T-cell (primary cell): Measurements from ENCODE around the gene WARS2. TPM values are rescaled to one million over a fixed set of nuclear protein-coding genes. Genes with fewer than 3 reads are reported as not detected.

Source experiments
- ATAC-seq, 4 experiments: fragments of 200-7000 bp in 3 of 4; fragments of 150-1000 bp in 1 of 4; cut with Tn5 transposase; replicated peaks in 1 of 4; 1 replicate in 3 of 4; 2 replicates in 1 of 4; pipeline ENCODE4 v1.10.0; 2021; ENCODE audit warnings: moderate library complexity in 3 of 4, mild to moderate bottlenecking in 2 of 4, moderate number of reproducible peaks in 1 of 4
- CTCF ChIA-PET, 2 donors: fragments of 300-600 bp; sonication (Branson Sonifier 250); formaldehyde crosslinking; loops; one replicate each; lab custom pipeline; 2022; ENCODE audit warnings: antibody characterized with exemption in 2 of 2; lab: Charles Lee
- POLR2A ChIA-PET, 2 donors: fragments of 300-600 bp; sonication (Branson Sonifier 250); formaldehyde crosslinking; loops; one replicate each; lab custom pipeline; 2022; ENCODE audit warnings: antibody characterized with exemption in 2 of 2; lab: Charles Lee
- DNase-seq, 35 experiments: peaks; one replicate each; pipeline versions ENCODE4 v3.0.0 to v3.0.0-alpha.2; 2013 to 2023
- H3K27ac ChIP-seq: one replicate; pipeline ENCODE4 v1.5.1; 2013; ENCODE audit warnings: low read length
- H3K27me3 ChIP-seq, 2 experiments: replicated peaks in 1 of 2; 1 replicate in 1 of 2; 2 replicates in 1 of 2; pipeline versions ENCODE4 v1.6.1 to v1.7.0; 2013; ENCODE audit warnings: low read length in 1 of 2, mixed read lengths in 1 of 2; ENCODE audit not compliant: control insufficient read depth in 2 of 2, insufficient read depth in 2 of 2; ENCODE audit errors: extremely low read depth in 1 of 2
- H3K36me3 ChIP-seq, 2 donors: 1 replicate in 1 of 2; 2 replicates in 1 of 2; pipeline versions ENCODE4 v1.6.1 to v1.7.0; 2013; ENCODE audit warnings: low read length in 1 of 2; ENCODE audit not compliant: control insufficient read depth in 2 of 2, insufficient read depth in 1 of 2; ENCODE audit errors: extremely low read depth in 1 of 2
- H3K4me1 ChIP-seq, 2 experiments: 1 replicate in 1 of 2; 2 replicates in 1 of 2; pipeline versions ENCODE4 v1.6.1 to v1.7.0; 2013; ENCODE audit warnings: low read length in 2 of 2, mixed read lengths in 1 of 2; ENCODE audit not compliant: insufficient read depth in 2 of 2, control insufficient read depth in 1 of 2; ENCODE audit errors: extremely low read depth in 1 of 2
- H3K4me3 ChIP-seq, 2 donors: 1 replicate in 1 of 2; 2 replicates in 1 of 2; pipeline versions ENCODE4 v1.5.1 to v1.7.0; 2013; ENCODE audit warnings: mild to moderate bottlenecking in 2 of 2, low read length in 1 of 2, moderate library complexity in 1 of 2; ENCODE audit not compliant: control insufficient read depth in 1 of 2; ENCODE audit errors: extremely low read depth in 1 of 2
- H3K9me3 ChIP-seq: 2 replicates; pipeline ENCODE4 v1.7.0; 2013
- H3K27ac Mint-ChIP-seq, 2 donors: one replicate each; pipeline ENCODE4 v1.8.0; 2020 to 2021; ENCODE audit warnings: mild to moderate bottlenecking in 2 of 2, mixed read lengths in 2 of 2
- H3K27me3 Mint-ChIP-seq, 2 donors: one replicate each; pipeline ENCODE4 v1.8.0; 2021 to 2022; ENCODE audit warnings: mixed read lengths in 2 of 2
- H3K36me3 Mint-ChIP-seq: one replicate; pipeline ENCODE4 v1.8.0; 2021; ENCODE audit warnings: mixed read lengths
- H3K4me1 Mint-ChIP-seq, 3 donors: one replicate each; pipeline ENCODE4 v1.8.0; 2020 to 2022; ENCODE audit warnings: mixed read lengths in 3 of 3, mild to moderate bottlenecking in 1 of 3
- H3K4me3 Mint-ChIP-seq, 3 donors: one replicate each; pipeline ENCODE4 v1.8.0; 2020 to 2022; ENCODE audit warnings: mild to moderate bottlenecking in 3 of 3, mixed read lengths in 3 of 3, moderate library complexity in 3 of 3
- H3K9me3 Mint-ChIP-seq, 3 donors: one replicate each; pipeline ENCODE4 v1.8.0; 2020 to 2022; ENCODE audit warnings: mixed read lengths in 3 of 3
- WGBS: methylation state at CpG from one replicate; pipeline ENCODE4 v1.1.5; 2013; ENCODE audit warnings: missing lambda C conversion rate; ENCODE audit not compliant: insufficient coverage; 5-methylcytosine and 5-hydroxymethylcytosine counted together
- total RNA-seq, 35 experiments: library from RNA in 6 of 35; stranded (reverse) in 6 of 35; fragments of 120-200 nt in 1 of 35; gene quantifications; one replicate each; pipeline versions ENCODE4 v1.2.1 to v1.2.4 and lab custom pipeline; 2013 to 2026

The WARS2 gene
- total RNA-seq, 5 donors from 2014 or later (not counting 1 experiment from before 2014, with no cell fraction given): 6.6 to 32.4 (median 8.5) TPM

DNA sequence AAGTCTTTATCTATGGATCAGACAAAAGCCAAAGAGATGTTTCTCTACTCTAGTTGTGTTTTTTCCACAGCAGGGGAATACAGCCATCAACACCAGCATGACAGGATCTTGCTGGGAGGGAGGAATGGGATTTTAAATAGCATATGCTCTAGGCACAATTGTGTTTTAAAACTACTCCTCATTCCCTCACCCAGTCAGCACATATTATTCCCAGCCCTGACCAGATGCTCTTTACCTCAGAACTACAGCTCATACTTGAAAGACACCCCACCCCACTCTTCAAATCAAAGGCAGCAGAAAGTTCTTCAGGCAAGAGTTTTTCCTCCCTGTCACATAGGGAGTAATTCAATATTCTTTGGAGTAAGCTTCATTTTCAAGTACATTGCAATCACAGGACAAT is 106.1 kb downstream of the WARS2 start:
- Histone ChIP-seq H3K36me3 (peaks cover 0 to 19% of the 10 kb centered on the region in 2 donors), H3K4me3 (no peak overlapping the region), H3K9me3 (no peaks in the 10 kb centered on the region), H3K27ac (no peak overlapping the region), H3K4me1 (no peaks in the 10 kb centered on the region), H3K27me3 (no peaks in the 10 kb centered on the region)
- Mint-ChIP-seq H3K27me3 (no peaks in the 10 kb centered on the region), H3K4me3 (no peak overlapping the region), H3K9me3 (peaks cover 0 to 3% (median 0%) of the 10 kb centered on the region in 3 donors), H3K4me1 (no peaks in the 10 kb centered on the region), H3K27ac (no peak overlapping the region), H3K36me3 (peaks cover 92% of the 10 kb centered on the region)
- ChIA-PET CTCF (no interaction called here), POLR2A (no interaction called here)
- ATAC-seq: no peak
- no peak for DNase-seq

DNA sequence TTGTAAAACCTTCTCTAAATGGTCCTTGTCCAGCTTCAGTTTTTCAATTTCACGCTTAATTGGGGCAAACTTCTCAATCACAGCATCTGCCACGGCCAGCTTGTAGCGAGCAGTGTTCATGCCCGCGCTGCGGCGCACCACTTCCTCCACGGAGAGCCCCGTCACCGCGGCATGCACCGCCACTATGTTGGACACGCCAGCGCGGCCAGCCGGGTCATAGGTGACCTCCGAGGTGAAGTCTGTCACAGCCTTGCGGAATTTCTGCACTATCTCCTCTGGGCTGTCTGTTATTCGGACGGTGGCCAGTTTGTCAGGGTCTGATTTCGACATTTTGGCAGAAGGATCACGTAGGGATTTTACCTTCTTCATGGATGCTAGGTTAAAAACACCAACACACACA is 107.5 kb downstream of the WARS2 start:
- ATAC-seq (no peak), DNase-seq (no peak)
- no peaks in the 10 kb centered on the region for H3K27me3 Mint-ChIP-seq
- peaks cover 0 to 7% (median 0%) of the 10 kb centered on the region in 3 donors for H3K9me3 Mint-ChIP-seq
- ChIA-PET CTCF (no interaction called here), POLR2A (no interaction called here)
- H3K4me1 Mint-ChIP-seq: no peaks in the 10 kb centered on the region
- Histone ChIP-seq H3K4me1 (no peaks in the 10 kb centered on the region), H3K36me3 (peaks cover 0 to 19% of the 10 kb centered on the region in 2 donors), H3K27me3 (no peaks in the 10 kb centered on the region), H3K27ac (no peak overlapping the region), H3K9me3 (no peaks in the 10 kb centered on the region), H3K4me3 (no peak overlapping the region)
- H3K27ac Mint-ChIP-seq: no peak overlapping the region
- 98% methylated on average over 22 of the region's 22 CpGs for WGBS
- peaks cover 86% of the 10 kb centered on the region for H3K36me3 Mint-ChIP-seq
- H3K4me3 Mint-ChIP-seq: no peak overlapping the region

DNA sequence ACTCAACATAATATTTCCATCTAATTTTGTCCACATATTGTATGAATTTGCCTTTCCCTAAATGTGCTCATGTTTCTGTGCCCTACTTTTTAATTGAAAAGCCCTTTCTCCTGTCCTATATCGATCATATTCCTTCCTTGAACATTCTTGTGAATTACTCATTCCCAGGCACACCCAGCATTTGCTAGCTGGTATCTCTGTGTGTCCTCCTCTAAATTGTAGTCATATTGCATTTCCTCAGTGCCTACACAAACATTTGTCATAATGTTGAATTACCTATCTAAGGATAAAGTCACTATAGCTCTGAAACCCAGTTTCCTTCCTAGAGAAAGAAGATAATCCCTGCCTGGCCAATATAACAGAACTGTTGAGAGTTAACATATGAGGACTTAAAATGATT is 112.7 kb downstream of the WARS2 start:
- no peak for ATAC-seq
- Histone ChIP-seq H3K36me3 (peaks cover 0 to 15% of the 10 kb centered on the region in 2 donors), H3K27me3 (no peaks in the 10 kb centered on the region), H3K4me1 (no peaks in the 10 kb centered on the region), H3K9me3 (no peaks in the 10 kb centered on the region), H3K27ac (no peak overlapping the region), H3K4me3 (no peak overlapping the region)
- 100% methylated on average over 1 of the region's 1 CpG for WGBS
- CTCF ChIA-PET: no interaction called here
- POLR2A ChIA-PET: interaction anchor here in 1 of 2 donors (0.6 kb wide), 1 partner anchor 17 kb away, joined by 3 read pairs; no protein-coding TSS in a partner anchor
- H3K36me3 Mint-ChIP-seq: peaks cover 55% of the 10 kb centered on the region
- no peak for DNase-seq
- peaks cover 5 to 19% (median 7%) of the 10 kb centered on the region in 3 donors for H3K9me3 Mint-ChIP-seq
- no peaks in the 10 kb centered on the region for H3K27me3 Mint-ChIP-seq
- H3K4me1 Mint-ChIP-seq: no peaks in the 10 kb centered on the region
- no peak overlapping the region for H3K27ac Mint-ChIP-seq
- H3K4me3 Mint-ChIP-seq: no peak overlapping the region

DNA sequence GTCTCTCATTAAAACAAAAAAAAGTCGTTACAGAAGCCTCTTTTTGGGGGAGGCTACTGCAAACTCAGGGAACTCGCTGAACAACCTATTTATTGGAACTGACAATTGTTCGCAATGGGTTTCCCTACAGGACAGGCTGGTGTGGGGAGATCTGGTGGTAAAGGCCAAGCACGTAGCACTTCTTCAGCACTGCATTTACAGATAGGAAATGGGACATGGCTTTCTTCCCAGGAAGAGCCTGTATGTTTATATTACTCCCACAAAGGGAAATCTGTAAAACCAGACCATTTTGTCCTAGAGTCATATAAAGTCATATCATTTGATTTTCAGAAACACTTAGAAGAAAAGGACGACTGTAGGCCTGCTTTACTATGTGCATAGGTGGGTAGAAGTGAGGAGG is 113.5 kb downstream of the WARS2 start:
- no peak overlapping the region for H3K4me3 Mint-ChIP-seq
- Histone ChIP-seq H3K4me1 (no peaks in the 10 kb centered on the region), H3K27me3 (no peaks in the 10 kb centered on the region), H3K27ac (no peak overlapping the region), H3K36me3 (peaks cover 0 to 10% of the 10 kb centered on the region in 2 donors), H3K9me3 (no peaks in the 10 kb centered on the region), H3K4me3 (no peak overlapping the region)
- no peaks in the 10 kb centered on the region for H3K27me3 Mint-ChIP-seq
- CTCF ChIA-PET: no interaction called here
- POLR2A ChIA-PET: no interaction called here
- WGBS: no CpG with 5 or more reads among the region's 5 CpGs
- peaks cover 49% of the 10 kb centered on the region for H3K36me3 Mint-ChIP-seq
- ATAC-seq (no peak), DNase-seq (no peak)
- H3K4me1 Mint-ChIP-seq: no peaks in the 10 kb centered on the region
- peaks cover 7 to 19% (median 7%) of the 10 kb centered on the region in 3 donors for H3K9me3 Mint-ChIP-seq
- H3K27ac Mint-ChIP-seq: no peak overlapping the region

DNA sequence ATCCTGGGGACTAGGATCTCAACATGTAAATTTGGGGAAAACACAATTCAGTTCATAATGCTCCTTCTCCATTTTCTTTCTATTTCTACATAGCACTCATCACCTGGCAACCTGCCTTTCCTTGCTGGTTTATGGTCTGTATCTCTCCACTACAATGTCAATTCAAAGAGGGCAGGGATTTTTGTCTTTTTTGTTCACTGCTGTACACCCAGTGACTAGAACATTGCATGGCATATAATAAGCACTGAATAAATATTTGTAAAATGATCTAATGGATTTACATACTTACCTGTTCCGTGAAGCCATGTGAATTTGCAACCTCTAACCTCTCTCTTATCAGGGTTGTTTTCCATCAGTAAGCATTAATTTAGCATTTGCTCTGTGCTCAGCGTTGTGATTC is 124.9 kb downstream of the WARS2 start:
- H3K27me3 Mint-ChIP-seq: peaks cover 17 to 26% of the 10 kb centered on the region in 2 donors
- H3K36me3 ChIP-seq: no peaks in the 10 kb centered on the region
- H3K9me3 ChIP-seq: no peaks in the 10 kb centered on the region
- no peak overlapping the region for H3K4me3 Mint-ChIP-seq
- H3K27ac Mint-ChIP-seq: no peak overlapping the region
- WGBS: no CpG with 5 or more reads among the region's 2 CpGs
- no peak overlapping the region for H3K27ac ChIP-seq
- ChIA-PET POLR2A (no interaction called here), CTCF (no interaction called here)
- DNase-seq (no peak), ATAC-seq (no peak)
- no peaks in the 10 kb centered on the region for H3K4me1 Mint-ChIP-seq
- H3K9me3 Mint-ChIP-seq: peaks cover 17 to 24% (median 18%) of the 10 kb centered on the region in 3 donors
- no peak overlapping the region for H3K4me3 ChIP-seq
- H3K4me1 ChIP-seq: no peaks in the 10 kb centered on the region
- peaks cover 0 to 2% of the 10 kb centered on the region in 2 experiments for H3K27me3 ChIP-seq
- H3K36me3 Mint-ChIP-seq: peaks cover 44% of the 10 kb centered on the region

DNA sequence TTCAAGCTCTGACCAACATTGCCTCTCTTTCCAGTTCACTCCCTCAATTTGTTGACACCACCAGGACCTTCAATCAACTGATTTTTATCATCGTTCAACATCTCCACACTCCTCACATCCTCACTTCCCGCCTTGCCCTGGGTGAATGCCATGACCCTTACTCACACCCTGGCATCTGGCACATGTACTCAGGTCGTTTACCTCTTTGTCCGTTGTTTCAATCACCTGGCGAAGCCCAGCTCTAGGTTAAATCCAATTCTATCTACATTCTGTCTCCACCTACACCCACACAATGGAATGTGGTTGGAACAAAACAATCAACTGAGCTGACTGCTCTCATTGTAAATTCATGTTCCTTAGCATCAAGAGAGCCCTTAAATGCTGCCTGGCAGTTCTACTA is 128.1 kb downstream of the WARS2 start:
- WGBS: 85% methylated on average over 2 of the region's 5 CpGs
- peaks cover 12 to 14% of the 10 kb centered on the region in 2 experiments for H3K27me3 ChIP-seq
- CTCF ChIA-PET: no interaction called here

DNA sequence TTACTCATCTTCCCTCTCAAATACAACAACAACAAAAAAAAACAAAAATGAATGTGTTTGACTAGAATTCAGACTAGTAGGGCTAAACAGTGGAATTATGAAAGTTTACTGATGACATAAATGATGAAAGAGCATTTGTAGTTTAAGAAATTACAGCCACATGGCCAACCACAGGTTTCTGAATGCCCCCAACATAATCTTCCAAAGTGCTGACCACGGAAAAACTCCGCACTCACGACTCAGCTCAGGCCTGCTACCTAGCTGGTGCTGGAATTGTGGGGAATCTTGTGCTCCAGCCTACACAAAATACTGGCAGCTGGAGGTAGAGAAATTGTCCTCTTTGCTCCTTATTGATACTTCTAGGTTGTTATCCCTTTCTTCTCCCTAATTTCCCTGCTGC is 128.7 kb downstream of the WARS2 start:
- peaks cover 8 to 12% (median 8%) of the 10 kb centered on the region in 3 donors for H3K4me1 Mint-ChIP-seq
- ATAC-seq (no peak), DNase-seq (no peak)
- no peaks in the 10 kb centered on the region for H3K9me3 ChIP-seq
- peaks cover 15 to 19% of the 10 kb centered on the region in 2 experiments for H3K27me3 ChIP-seq
- H3K27ac ChIP-seq: no peak overlapping the region
- ChIA-PET POLR2A (no interaction called here), CTCF (no interaction called here)
- H3K36me3 Mint-ChIP-seq: peaks cover 18% of the 10 kb centered on the region
- no peaks in the 10 kb centered on the region for H3K36me3 ChIP-seq
- no peak overlapping the region for H3K4me3 Mint-ChIP-seq
- no peak overlapping the region for H3K4me3 ChIP-seq
- H3K4me1 ChIP-seq: peaks cover 0 to 13% of the 10 kb centered on the region in 2 experiments
- peaks cover 6 to 24% (median 19%) of the 10 kb centered on the region in 3 donors for H3K9me3 Mint-ChIP-seq
- H3K27ac Mint-ChIP-seq: no peak overlapping the region
- WGBS: 95% methylated on average over 3 of the region's 3 CpGs
- H3K27me3 Mint-ChIP-seq: peaks cover 41 to 55% of the 10 kb centered on the region in 2 donors

More for the DNA sequence above, 128.1 kb downstream of the WARS2 start:
- Mint-ChIP-seq H3K4me3 (no peak overlapping the region), H3K4me1 (peaks cover 8 to 12% (median 8%) of the 10 kb centered on the region in 3 donors), H3K27me3 (peaks cover 41 to 51% of the 10 kb centered on the region in 2 donors), H3K36me3 (peaks cover 20% of the 10 kb centered on the region), H3K27ac (no peak overlapping the region), H3K9me3 (peaks cover 6 to 24% (median 19%) of the 10 kb centered on the region in 3 donors)
- Histone ChIP-seq H3K27ac (no peak overlapping the region), H3K4me1 (peaks cover 0 to 11% of the 10 kb centered on the region in 2 experiments), H3K9me3 (no peaks in the 10 kb centered on the region), H3K36me3 (no peaks in the 10 kb centered on the region), H3K4me3 (no peak overlapping the region)
- no peak for DNase-seq
- POLR2A ChIA-PET: no interaction called here
- ATAC-seq: no peak
